Fibroblast of skin of left quadriceps (primary cell): ENCODE measurements around the gene ISOC2.
"Not testable (repeated sequence)": the region's sequence is repeated elsewhere in the genome, so short reads cannot be mapped to it uniquely, and the experiment has no call there.

Source experiments
- DNase-seq, 2 experiments: peaks; one replicate each; pipeline ENCODE4 v3.0.0-alpha.2; 2013; ENCODE audit warnings: low read depth in 2 of 2

The ISOC2 gene

GRCh38 chr19:55442372-55442961 is 19.0 kb downstream of the ISOC2 start:
- no peak for DNase-seq

DNA sequence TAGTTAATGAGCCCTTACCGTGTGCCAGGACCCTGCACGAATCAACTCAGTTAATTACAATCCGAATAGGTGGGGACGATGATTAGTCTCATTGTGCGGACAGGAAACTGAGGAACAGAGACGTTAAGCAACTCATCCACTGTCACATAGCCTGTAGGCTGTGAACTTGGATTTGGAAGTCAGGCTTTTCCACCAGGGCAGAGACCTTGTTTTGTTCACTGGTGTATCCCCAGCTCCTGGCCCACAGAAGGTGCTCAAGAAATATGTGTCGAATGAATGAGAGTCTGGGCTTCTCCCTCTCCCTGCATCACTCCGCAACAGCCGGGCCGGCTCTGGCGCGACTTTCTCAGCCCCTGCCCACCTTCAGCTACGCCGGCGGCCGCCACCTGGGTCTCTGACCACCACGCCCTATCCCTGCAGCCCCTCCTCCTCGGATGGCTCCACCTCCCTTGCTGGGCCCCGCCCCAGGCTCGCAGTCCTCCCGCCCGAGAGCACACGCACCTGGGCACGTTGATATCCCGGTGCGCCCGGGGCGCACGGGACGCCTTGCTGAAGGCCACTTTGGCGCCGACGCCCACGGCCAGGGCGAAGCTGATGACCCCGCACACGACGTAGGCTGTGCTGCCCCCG is 19.6 kb downstream of the ISOC2 start:
- DNase-seq, result no peak

GRCh38 chr19:55441319-55441691 is 20.1 kb downstream of the ISOC2 start:
- DNase-seq, result no peak

- DNase-seq, result no peak
Measured at GRCh38 chr19:55440411-55441105, 20.9 kb downstream of the ISOC2 start.

- no peak for DNase-seq
Measured at GRCh38 chr19:55439052-55439451, 22.4 kb downstream of the ISOC2 start.

DNA sequence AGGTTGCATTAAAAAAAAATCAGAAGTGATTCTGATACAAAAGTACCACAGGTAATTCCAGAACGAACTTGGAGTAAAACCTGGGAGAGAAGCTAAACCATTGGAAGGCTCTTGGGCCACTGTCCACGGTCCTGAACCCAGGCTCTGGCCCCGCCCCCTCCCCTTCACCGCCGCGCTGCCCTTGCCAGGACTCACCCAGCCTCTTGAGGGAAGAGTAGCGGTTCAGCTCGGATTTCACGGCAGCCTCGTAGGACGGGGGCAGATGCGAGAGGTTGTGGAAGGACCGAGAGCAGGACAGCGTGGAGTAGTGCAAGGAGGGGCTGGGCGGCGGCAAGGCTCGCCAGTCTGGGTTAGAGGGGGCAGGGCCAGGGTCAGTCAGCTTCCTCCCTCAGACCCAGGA is 24.0 kb downstream of the ISOC2 start:
- DNase-seq, result no peak

DNA sequence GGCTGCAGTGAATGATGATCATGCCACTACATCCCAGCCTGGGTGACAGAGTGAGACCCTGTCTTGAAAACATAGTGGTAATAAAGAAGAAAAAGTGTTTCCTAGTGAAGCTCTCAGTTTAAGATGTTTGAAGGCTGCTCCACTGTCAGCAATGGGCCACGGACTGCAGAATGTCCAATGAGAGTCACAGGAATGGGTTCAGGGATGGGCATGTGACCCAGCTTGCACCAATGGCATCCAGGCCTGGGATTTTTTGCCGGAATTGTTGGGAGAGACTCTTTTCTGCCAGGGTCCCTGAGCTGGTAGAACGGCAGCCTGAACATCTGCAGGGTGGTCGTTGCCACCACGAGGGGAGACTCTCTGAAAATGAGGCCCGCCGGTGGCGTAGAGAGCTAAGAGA is 24.6 kb downstream of the ISOC2 start:
- DNase-seq, result no peak

DNA sequence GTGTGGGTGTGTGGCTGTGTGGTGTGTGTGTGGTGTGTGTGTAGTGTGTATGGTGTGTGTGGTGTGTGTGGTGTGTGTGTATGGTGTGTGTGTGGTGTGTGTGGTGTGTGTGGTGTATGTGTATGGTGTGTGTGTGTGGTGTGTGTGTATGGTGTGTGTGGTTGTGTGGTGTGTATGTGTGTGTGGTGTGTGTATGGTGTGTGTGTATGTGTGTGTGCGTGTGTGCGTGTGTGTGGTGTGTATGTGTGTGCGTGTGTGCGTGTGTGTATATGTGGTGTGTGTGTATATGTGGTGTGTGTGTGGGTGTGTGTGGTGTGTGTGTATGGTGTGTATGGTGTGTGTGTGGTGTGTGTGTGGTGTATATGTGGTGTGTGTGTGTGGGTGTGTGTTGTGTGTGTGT is 26.4 kb downstream of the ISOC2 start:
- DNase-seq, result no peak

- no peak for DNase-seq
Measured at GRCh38 chr19:55434356-55434919, 27.0 kb downstream of the ISOC2 start.

- no peak for DNase-seq
Measured at GRCh38 chr19:55433292-55433691, 28.1 kb downstream of the ISOC2 start.

DNA sequence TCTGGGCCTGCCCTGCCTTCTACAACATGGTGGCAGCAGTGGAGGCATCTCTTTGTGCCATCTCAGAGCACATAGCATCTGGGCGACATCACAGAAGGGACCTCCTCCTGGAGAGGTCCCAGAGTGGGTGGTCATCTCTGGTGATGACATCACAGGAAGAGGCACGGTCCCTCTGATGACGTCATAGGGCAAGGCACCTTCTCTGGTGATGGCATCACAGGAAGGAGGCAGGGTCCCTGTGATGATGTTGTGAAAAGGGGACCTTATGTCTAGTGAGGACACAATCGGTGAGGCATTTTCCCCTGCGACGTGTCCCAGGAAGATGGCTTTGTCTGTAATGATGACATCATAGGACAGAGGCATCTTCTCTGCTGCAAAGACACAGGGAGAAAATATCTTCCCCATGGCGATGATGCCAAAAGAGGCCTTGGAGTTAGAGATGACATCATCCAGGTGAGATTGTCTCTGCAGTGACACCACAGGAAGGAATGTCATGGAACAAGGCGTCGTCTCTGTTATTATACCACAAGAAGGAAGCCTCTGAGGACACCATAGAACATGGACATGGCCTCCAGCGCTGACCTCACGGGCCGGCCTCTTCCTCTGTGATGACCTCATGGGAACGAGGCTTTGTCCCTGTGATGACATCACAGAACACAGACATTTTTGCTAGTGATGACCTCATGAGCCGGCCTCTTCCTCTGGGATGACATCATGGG is 29.0 kb downstream of the ISOC2 start:
- no peak for DNase-seq

GRCh38 chr19:55431183-55431582 is 30.3 kb downstream of the ISOC2 start:
- no peak for DNase-seq

GRCh38 chr19:55426042-55426441 is 35.4 kb downstream of the ISOC2 start:
- DNase-seq, result no peak

DNA sequence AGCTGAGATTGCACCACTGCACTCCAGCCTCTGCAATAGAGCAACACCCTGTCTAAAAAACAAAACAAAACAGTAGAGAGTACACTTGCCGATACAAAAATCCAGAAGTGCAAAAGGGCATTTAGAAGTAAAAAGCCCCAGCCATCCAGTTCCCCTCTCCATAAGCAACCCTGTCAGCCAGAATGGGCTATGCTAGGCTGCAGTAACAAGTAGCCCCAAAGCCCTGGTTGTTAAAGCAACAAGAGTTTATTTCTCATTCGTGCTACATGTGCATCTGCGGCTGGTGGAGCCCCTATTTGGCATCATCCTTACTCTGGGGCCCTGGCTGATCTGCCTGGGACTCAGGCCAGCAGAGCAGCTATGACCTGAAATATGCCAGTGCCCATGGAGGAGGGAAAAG is 36.9 kb downstream of the ISOC2 start:
- no peak for DNase-seq

- DNase-seq, result no peak
Measured at GRCh38 chr19:55423225-55424005, 38.0 kb downstream of the ISOC2 start.

- not testable (repeated sequence) for DNase-seq
Measured at GRCh38 chr19:55421281-55421680, 40.2 kb downstream of the ISOC2 start.

DNA sequence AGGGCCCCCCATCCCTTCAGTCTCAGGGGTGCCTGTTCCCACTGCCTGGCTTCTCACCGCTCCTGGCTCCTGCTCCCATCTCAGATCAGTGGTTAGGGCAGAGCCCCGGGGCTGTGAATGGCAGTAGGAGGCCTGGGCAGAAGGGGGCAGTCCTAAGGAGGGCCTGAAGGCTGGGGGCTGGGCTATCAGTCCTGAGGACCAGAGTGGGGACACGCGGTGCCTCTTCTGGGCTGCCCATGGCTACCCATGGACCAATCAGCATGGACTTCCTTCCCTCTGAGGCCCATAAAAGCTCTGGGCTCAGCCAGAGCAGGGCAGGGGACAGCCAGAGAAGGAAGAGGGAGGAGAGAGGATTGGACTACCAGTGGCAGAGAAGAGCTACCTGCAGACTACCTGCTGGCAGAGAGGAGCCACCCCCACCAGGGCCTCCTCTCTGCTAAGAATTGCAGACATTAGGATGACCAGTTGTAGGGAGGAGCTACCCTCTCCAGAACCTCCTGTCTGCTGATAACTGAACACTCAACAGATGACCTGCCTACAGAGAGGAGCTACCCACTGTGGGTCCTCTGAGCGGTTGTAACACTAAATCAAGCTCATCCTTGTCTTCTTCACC is 41.7 kb downstream of the ISOC2 start:
- DNase-seq, result no peak

DNA sequence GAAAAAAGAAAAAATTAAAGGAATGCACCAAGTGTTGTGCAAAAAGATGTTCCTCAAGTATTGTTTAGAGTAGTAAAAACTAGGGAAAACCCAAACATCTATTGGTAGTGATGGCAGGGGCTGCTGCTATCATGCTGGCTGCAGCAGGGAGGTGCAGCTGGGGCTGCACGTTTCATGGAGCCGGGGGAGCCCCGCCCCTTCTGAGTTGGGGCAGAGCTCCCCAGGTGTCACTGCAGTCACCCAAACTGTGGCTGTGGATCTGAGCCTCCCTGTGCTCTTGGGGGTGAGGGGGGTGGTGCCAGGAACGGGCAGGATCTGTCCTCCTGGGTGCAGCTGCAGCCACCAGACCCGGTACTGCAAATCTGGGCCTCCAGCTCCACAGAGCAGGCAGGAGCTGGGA is 42.3 kb downstream of the ISOC2 start:
- no peak for DNase-seq

DNA sequence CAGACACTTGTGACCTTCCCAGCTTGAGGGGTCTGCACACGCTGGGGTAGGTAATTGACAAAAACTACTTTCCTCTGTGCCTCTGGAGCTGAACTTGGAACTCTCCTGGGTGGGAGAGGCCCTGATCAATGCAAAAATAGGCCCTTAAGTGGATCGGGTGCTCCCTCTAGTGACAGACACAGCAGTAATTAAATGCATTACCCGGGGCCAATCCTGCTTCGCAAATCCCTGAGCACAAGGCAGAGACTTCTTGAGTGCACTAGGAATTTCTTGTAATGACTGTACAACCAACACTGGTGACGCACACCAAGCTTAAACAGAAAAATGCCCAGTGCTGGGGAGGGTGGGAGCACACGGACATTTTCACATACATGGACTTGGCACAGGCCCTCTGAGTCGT is 43.3 kb downstream of the ISOC2 start:
- peak; percentile 57 to 62 for DNase-seq

DNA sequence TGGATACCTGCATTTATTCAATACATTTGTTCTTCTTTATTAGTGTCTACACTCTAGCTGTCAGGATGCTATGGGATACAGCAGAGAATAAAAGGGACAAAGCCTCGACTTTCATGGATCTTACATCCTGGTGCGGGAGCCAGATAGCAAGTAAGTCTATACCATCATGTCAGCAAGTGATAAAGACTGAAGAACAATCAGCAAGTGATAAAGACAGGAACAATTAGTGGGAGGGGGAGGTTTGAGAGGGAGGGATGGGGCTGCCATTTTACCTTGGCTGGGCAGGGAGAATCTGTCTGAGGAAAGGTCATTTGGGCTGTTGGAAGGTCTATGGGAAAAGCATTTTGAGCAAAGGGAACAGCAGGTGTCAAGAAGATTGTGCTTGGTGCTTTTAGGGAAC is 51.3 kb downstream of the ISOC2 start:
- no peak for DNase-seq

GRCh38 chr19:55409179-55409578 is 52.3 kb downstream of the ISOC2 start:
- DNase-seq, result not testable (repeated sequence)
